GM13976 (cell line): Measurements from ENCODE around the gene CCDC106.

Experiments used
- DNase-seq: peaks from one replicate; pipeline ENCODE4 v3.0.0; 2012; ENCODE audit warnings: low spot score
- in situ Hi-C: fragments of 300-500 bp; cut with MboI; formaldehyde crosslinking; loops from one replicate; pipeline ENCODE4 v1.12.0; 2022; ENCODE audit warnings: low sequenced_read_pairs, mixed read lengths, inconsistent platforms; ENCODE audit not compliant: unreplicated experiment
- TF ChIP-seq, protein P1 (sequence below): IDR thresholded peaks from 2 replicates; pipeline ENCODE4 v1.5.1; 2012; ENCODE audit warnings: borderline replicate concordance, mild to moderate bottlenecking; ENCODE audit not compliant: insufficient read depth; ENCODE audit errors: extremely low read depth, missing control alignments, control extremely low read depth

CCDC106 gene

DNA sequence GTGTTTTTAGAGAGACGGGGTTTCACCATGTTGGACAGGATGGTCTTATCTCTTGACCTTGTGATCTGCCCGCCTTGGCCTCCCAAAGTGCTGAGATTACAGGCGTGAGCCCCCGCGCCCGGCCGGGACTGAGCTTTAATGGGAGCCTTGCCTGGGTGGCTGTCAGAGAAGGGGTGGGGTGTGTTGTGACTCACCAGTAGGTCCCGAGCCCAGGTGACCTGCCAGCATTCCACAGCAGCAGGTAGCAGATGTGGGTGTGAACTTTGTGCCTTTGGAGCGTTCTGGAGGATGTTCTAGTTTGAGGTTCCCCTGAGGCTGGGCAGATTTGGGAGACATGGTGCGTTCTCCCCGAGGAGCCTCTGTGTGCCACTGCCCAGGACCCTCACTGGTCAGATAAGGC is 19.9 kb downstream of the CCDC106 start:
- DNase-seq: no peak
- in situ Hi-C loops: no loop called here
- TF ChIP-seq, protein P1, sequence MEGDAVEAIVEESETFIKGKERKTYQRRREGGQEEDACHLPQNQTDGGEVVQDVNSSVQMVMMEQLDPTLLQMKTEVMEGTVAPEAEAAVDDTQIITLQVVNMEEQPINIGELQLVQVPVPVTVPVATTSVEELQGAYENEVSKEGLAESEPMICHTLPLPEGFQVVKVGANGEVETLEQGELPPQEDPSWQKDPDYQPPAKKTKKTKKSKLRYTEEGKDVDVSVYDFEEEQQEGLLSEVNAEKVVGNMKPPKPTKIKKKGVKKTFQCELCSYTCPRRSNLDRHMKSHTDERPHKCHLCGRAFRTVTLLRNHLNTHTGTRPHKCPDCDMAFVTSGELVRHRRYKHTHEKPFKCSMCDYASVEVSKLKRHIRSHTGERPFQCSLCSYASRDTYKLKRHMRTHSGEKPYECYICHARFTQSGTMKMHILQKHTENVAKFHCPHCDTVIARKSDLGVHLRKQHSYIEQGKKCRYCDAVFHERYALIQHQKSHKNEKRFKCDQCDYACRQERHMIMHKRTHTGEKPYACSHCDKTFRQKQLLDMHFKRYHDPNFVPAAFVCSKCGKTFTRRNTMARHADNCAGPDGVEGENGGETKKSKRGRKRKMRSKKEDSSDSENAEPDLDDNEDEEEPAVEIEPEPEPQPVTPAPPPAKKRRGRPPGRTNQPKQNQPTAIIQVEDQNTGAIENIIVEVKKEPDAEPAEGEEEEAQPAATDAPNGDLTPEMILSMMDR: no peak

DNA sequence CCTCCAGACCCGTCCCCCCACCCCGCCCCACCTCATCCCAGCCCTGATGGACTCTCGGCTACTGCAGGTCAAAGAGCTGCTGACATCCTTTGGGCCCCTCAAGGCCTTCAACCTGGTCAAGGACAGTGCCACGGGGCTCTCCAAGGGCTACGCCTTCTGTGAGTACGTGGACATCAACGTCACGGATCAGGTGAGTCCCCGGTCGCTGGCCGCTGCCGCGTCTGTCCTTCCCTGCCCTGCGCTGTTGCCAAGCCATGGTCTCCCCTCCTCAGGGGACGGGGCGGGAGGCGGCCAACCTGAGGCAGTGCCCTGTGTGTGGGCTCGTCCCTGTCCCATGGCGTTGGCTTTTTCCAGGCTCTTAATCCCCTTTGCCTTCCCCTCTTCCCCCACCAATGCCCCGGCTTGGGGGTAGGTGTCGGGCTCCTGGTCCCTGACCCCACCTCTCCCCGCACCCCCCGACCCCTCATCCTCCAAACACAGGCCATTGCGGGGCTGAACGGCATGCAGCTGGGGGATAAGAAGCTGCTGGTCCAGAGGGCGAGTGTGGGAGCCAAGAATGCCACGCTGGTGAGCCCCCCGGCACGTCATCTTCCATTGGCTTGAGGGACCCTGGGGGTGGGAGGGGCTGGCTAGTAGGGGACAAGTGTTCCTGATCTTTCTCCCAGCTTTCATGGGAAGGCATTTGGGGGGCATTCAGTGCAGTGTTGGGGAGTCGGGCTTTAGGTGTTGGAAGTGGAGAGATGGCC is 20.8 kb downstream of the CCDC106 start:
- TF ChIP-seq, protein P1: no peak
- DNase-seq: no peak
- in situ Hi-C loops: no loop called here

DNA sequence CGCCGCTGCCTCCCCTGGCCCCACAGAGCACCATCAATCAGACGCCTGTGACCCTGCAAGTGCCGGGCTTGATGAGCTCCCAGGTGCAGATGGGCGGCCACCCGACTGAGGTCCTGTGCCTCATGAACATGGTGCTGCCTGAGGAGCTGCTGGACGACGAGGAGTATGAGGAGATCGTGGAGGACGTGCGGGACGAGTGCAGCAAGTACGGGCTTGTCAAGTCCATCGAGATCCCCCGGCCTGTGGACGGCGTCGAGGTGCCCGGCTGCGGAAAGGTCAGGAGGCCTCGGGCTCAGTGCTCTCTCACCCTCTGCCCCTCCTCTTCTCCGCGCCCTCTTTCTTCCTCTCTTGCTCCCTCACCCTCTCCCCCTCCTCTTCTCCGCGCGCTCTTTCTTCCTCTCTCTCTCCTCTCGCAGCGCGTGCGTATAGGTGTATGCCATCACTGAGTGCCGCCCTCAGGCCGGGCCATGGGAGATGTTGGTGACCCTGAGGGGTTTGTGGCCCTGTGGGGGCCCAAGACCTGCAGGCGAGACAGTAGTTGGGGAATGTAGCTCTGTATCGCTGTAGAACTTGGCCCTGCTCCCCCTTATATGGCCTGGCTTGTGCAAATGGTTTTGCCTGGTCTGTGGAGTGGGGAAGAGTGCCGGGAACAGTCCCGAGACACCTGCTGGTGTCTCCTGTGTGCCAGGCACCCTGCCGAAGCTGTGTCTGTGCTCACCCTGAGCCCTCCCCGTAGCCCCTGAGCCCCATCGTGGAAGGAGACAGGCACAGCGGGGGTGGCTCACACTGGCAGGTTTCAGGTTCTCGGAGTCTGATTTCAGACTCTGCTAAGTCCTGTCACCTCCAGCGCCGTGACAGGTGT is 21.6 kb downstream of the CCDC106 start:
- no peak for DNase-seq
- TF ChIP-seq, protein P1: no peak
- in situ Hi-C loops: no loop called here

DNA sequence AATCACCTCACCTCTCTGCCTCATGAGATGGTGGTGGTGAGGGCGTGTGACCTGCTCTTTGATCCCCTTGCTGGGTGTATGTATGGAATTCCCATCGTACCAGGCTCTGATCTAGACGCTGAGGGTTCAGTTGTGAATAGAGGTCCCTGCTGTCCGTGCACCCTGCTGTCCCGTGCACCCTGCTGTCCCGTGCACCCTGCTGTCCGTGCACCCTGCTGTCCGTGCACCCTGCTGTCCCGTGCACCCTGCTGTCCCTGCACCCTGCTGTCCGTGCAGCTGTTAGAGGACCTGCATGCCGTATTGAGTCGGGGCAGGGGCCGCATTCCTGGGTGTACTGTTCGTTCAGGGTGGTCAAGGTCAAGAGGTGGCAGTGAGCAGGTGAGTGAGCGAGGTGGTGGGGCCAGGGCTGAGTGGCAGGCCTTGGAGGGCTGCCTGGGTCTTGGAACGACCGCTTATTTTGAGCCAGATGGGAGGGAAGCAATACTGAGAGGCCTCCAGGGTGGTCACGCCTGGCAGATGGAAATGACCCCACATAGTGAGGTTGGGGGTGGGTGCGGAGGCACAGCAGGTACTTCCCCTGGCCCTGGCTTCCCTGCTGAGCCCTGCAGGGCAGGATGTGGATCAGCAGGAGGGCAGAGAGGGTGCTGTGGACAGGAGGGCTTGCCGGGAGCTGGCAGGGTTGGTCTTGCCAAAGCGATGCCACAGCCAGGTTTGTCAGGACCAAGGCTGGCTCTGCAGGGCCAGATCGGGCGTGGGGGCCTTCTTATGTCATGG is 22.5 kb downstream of the CCDC106 start:
- no peak for DNase-seq
- in situ Hi-C loops: no loop called here
- TF ChIP-seq, protein P1: no peak

DNA sequence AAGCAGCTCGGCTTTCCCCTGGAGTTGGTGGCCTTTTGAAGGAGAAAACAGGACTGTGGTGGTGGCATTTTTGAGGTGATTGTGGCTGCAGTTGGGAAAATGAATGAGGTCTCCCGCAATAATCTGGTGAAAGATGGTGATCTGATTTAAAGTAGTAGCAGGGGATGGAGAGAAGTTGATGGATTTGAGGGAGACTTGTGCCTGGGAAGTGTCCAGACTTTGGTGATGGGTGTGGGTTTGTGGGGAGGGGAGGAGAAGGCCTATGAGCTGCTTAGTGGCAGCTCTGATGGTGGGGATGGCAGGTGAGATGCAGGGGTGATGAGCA is 23.0 kb downstream of the CCDC106 start:
- DNase-seq: no peak
- TF ChIP-seq, protein P1: no peak
- in situ Hi-C loops: no loop called here

DNA sequence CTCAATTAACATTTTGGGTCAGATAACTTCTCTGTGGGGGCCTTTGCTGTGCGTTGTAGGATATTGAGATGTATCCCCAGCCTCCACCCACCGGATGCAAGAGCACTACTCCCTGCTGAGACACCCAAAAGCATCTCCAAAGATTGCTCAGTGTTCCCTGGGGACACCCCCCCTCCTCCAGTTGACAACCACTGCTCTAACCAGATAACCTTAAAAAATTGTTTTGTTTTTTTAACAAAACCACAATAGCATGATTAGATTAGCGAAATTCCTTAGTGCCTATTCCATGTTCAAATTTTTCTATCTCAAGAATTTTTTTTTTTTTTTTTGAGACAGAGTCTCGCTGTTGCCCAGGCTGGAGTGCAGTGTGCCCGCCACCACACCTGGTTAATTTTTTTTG is 24.4 kb downstream of the CCDC106 start:
- no peak for DNase-seq
- in situ Hi-C loops: no loop called here
- TF ChIP-seq, protein P1: no peak
